ENCODE results near the gene KDM8.

GRCh38 chr16:27203507-27204311 lies at the start of gene KDM8:
- TF ChIP-seq CTCF (IDR thresholded peaks at IDR 0.05) (peak in 2 of 6 experiments; percentile 3 to 14), POLR2A (IDR thresholded peaks at IDR 0.05) (peak; percentile 67 to 85)

All from adrenal gland (tissue), 5 donors.